ENCODE results near the gene C1QTNF2. TPM values are rescaled to one million over a fixed set of nuclear protein-coding genes. Genes with fewer than 3 reads are reported as not detected.

The C1QTNF2 gene
- total and polyA plus RNA-seq, 2 of the 13 experiments (the other 11 are each of a cell fraction or from before 2014, with no cell fraction given), result not detected

- TF ChIP-seq ZBTB26 (CRISPR knock-in tag; IDR thresholded peaks at IDR 0.05; ENCODE audit: borderline replicate concordance), result no peak
- TF ChIP-seq, protein P1, sequence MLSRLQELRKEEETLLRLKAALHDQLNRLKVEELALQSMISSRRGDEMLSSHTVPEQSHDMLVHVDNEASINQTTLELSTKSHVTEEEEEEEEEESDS (CRISPR knock-in tag; IDR thresholded peaks at IDR 0.05; ENCODE audit: borderline replicate concordance), result no peak
- TF ChIP-seq, protein P2, sequence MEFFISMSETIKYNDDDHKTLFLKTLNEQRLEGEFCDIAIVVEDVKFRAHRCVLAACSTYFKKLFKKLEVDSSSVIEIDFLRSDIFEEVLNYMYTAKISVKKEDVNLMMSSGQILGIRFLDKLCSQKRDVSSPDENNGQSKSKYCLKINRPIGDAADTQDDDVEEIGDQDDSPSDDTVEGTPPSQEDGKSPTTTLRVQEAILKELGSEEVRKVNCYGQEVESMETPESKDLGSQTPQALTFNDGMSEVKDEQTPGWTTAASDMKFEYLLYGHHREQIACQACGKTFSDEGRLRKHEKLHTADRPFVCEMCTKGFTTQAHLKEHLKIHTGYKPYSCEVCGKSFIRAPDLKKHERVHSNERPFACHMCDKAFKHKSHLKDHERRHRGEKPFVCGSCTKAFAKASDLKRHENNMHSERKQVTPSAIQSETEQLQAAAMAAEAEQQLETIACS (CRISPR knock-in tag; IDR thresholded peaks at IDR 0.05), result no peak
- no peak for TF ChIP-seq ZNF547 (CRISPR knock-in tag; IDR thresholded peaks at IDR 0.05)
- TF ChIP-seq, protein P3, sequence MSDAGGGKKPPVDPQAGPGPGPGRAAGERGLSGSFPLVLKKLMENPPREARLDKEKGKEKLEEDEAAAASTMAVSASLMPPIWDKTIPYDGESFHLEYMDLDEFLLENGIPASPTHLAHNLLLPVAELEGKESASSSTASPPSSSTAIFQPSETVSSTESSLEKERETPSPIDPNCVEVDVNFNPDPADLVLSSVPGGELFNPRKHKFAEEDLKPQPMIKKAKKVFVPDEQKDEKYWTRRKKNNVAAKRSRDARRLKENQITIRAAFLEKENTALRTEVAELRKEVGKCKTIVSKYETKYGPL (CRISPR knock-in tag; IDR thresholded peaks at IDR 0.05), result no peak
- TF ChIP-seq NR2F6 (IDR thresholded peaks at IDR 0.05), result no peak
- TF ChIP-seq NR2F6 (CRISPR knock-in tag; IDR thresholded peaks at IDR 0.05), result 0 out of 2 replicates have a peak, but pooled peaks have one; percentile 5
- TF ChIP-seq, protein P4, sequence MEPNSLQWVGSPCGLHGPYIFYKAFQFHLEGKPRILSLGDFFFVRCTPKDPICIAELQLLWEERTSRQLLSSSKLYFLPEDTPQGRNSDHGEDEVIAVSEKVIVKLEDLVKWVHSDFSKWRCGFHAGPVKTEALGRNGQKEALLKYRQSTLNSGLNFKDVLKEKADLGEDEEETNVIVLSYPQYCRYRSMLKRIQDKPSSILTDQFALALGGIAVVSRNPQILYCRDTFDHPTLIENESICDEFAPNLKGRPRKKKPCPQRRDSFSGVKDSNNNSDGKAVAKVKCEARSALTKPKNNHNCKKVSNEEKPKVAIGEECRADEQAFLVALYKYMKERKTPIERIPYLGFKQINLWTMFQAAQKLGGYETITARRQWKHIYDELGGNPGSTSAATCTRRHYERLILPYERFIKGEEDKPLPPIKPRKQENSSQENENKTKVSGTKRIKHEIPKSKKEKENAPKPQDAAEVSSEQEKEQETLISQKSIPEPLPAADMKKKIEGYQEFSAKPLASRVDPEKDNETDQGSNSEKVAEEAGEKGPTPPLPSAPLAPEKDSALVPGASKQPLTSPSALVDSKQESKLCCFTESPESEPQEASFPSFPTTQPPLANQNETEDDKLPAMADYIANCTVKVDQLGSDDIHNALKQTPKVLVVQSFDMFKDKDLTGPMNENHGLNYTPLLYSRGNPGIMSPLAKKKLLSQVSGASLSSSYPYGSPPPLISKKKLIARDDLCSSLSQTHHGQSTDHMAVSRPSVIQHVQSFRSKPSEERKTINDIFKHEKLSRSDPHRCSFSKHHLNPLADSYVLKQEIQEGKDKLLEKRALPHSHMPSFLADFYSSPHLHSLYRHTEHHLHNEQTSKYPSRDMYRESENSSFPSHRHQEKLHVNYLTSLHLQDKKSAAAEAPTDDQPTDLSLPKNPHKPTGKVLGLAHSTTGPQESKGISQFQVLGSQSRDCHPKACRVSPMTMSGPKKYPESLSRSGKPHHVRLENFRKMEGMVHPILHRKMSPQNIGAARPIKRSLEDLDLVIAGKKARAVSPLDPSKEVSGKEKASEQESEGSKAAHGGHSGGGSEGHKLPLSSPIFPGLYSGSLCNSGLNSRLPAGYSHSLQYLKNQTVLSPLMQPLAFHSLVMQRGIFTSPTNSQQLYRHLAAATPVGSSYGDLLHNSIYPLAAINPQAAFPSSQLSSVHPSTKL (CRISPR knock-in tag; IDR thresholded peaks at IDR 0.05), result 0 out of 2 replicates have a peak, but pooled peaks have one; percentile 19
- TF ChIP-seq ZNF318 (CRISPR knock-in tag; IDR thresholded peaks at IDR 0.05), result no peak
These were observed 48.4 kb upstream of the C1QTNF2 start, which contains the start of gene SLU7 (continued) for GRCh38 chr5:160418561-160419457.
